MM.1S (cell line): ENCODE data around the gene PIK3R4.

Source experiments
- DNase-seq: peaks from one replicate; pipeline ENCODE4 v3.0.0-alpha.2; 2015
- H2AFZ ChIP-seq: fragments of 300-600 bp; sonication (generic); 2 replicates; pipeline ENCODE4 v1.6.0; 2016; ENCODE audit warnings: antibody characterized with exemption, low read length
- H3F3A ChIP-seq: fragments of 300-600 bp; sonication (generic); 2 replicates; pipeline ENCODE4 v1.6.1; 2016; ENCODE audit warnings: mild to moderate bottlenecking, antibody characterized with exemption, low read length, moderate library complexity, mixed read lengths; ENCODE audit not compliant: insufficient read depth
- H3K27ac ChIP-seq: fragments of 300-600 bp; sonication (generic); 2 replicates; pipeline ENCODE4 v1.5.1; 2016; ENCODE audit warnings: mild to moderate bottlenecking, low read length
- H3K27me3 ChIP-seq: fragments of 300-600 bp; sonication (generic); replicated peaks from 2 replicates; pipeline ENCODE4 v1.6.0; 2016; ENCODE audit warnings: low read length; ENCODE audit not compliant: insufficient read depth
- H3K36me3 ChIP-seq: fragments of 300-600 bp; sonication (generic); replicated peaks from 2 replicates; pipeline ENCODE4 v1.6.1; 2016; ENCODE audit warnings: mild to moderate bottlenecking, low read length, mixed read lengths; ENCODE audit not compliant: insufficient read depth
- H3K4me1 ChIP-seq: fragments of 300-600 bp; sonication (generic); 2 replicates; pipeline ENCODE4 v1.6.1; 2016; ENCODE audit warnings: low read length, mixed read lengths
- H3K4me2 ChIP-seq: fragments of 300-600 bp; sonication (generic); 2 replicates; pipeline ENCODE4 v1.6.0; 2016; ENCODE audit warnings: low read depth, low read length
- H3K4me3 ChIP-seq: fragments of 300-600 bp; sonication (generic); 2 replicates; pipeline ENCODE4 v1.5.1; 2016; ENCODE audit warnings: low read length, mixed read lengths
- H3K79me2 ChIP-seq: fragments of 300-600 bp; sonication (generic); 2 replicates; pipeline ENCODE4 v1.6.1; 2016; ENCODE audit warnings: mixed run types, low read length, mixed read lengths
- H3K9ac ChIP-seq: fragments of 300-600 bp; sonication (generic); 2 replicates; pipeline ENCODE4 v1.6.1; 2016; ENCODE audit warnings: low read length, mixed read lengths
- H3K9me2 ChIP-seq: fragments of 300-600 bp; sonication (generic); replicated peaks from 2 replicates; pipeline ENCODE4 v1.6.1; 2016; ENCODE audit warnings: mild to moderate bottlenecking, low read length, mixed read lengths; ENCODE audit not compliant: insufficient read depth
- H3K9me3 ChIP-seq: fragments of 300-600 bp; sonication (generic); replicated peaks from 2 replicates; pipeline ENCODE4 v1.6.1; 2016; ENCODE audit warnings: mild to moderate bottlenecking, low read length, mixed read lengths; ENCODE audit not compliant: insufficient read depth
- H4K20me1 ChIP-seq: fragments of 300-600 bp; sonication (generic); 2 replicates; pipeline ENCODE4 v1.6.1; 2016; ENCODE audit warnings: mild to moderate bottlenecking, low read length, moderate library complexity, mixed read lengths; ENCODE audit not compliant: insufficient read depth
- CTCF ChIP-seq: fragments of 300-600 bp; sonication (generic); IDR thresholded peaks from 2 replicates; pipeline ENCODE4 v1.5.1; 2016; ENCODE audit warnings: antibody characterized with exemption, low read length, mixed read lengths
- EZH2 ChIP-seq: fragments of 300-600 bp; sonication (generic); optimal IDR thresholded peaks from 2 replicates; pipeline ENCODE3; 2017; ENCODE audit warnings: low read depth, mild to moderate bottlenecking, antibody characterized with exemption, low read length, mixed read lengths
- EZH2phosphoT487 ChIP-seq: fragments of 300-600 bp; sonication (generic); IDR thresholded peaks from 2 replicates; pipeline ENCODE4 v1.6.1; 2018; ENCODE audit warnings: antibody characterized with exemption, low read length

The PIK3R4 gene

GRCh38 chr3:130746246-130747039 lies at the start of gene PIK3R4:
PIK3R4 (minus strand) TSS chr3:130746829; CDS start chr3:130745218, 1,611 bp downstream.
- DNase-seq = peak; percentile 98
- Histone ChIP-seq H3K4me1 (0 out of 2 replicates have a peak, but pooled peaks cover 9% of the 10 kb centered on the region), H3K4me3 (peak within 1 kb of the TSS; percentile 98), H3K9ac (peak within 1 kb of the TSS; percentile 98), H3K36me3 (no peaks in the 10 kb centered on the region), H3K27ac (peak within 1 kb of the TSS; percentile 90), H4K20me1 (no peaks in the 10 kb centered on the region), H3K9me3 (no peaks in the 10 kb centered on the region), H3K9me2 (no peaks in the 10 kb centered on the region), H3K27me3 (no peaks in the 10 kb centered on the region), H3K4me2 (peak within 1 kb of the TSS; percentile 96), H2AFZ (peak within 1 kb of the TSS; percentile 85), H3F3A (peaks cover 9% of the 10 kb centered on the region), H3K79me2 (peaks cover 50% of the 10 kb centered on the region)
- TF ChIP-seq CTCF = no peak
- no peak for TF ChIP-seq EZH2
- no peak for TF ChIP-seq EZH2phosphoT487

GRCh38 chr3:130795396-130795795 lies 48.8 kb upstream of the PIK3R4 start:
- Histone ChIP-seq H3K9me2 (no peaks in the 10 kb centered on the region), H2AFZ (no peak overlapping the region), H3K27me3 (no peaks in the 10 kb centered on the region), H3K4me1 (no peaks in the 10 kb centered on the region), H3K4me2 (no peak overlapping the region), H3K79me2 (no peaks in the 10 kb centered on the region), H4K20me1 (no peaks in the 10 kb centered on the region), H3K36me3 (no peaks in the 10 kb centered on the region), H3K9me3 (no peaks in the 10 kb centered on the region), H3F3A (no peaks in the 10 kb centered on the region), H3K9ac (no peak overlapping the region), H3K4me3 (no peak overlapping the region), H3K27ac (no peak overlapping the region)
- no peak for DNase-seq
- TF ChIP-seq EZH2phosphoT487 (no peak), CTCF (no peak), EZH2 (no peak)

- H3K9ac ChIP-seq = no peak overlapping the region
- no peaks in the 10 kb centered on the region for H4K20me1 ChIP-seq
- H3K9me3 ChIP-seq = no peaks in the 10 kb centered on the region
- H3K79me2 ChIP-seq = no peaks in the 10 kb centered on the region
- H3K36me3 ChIP-seq = no peaks in the 10 kb centered on the region
- H3K4me2 ChIP-seq = no peak overlapping the region
- H3K4me3 ChIP-seq = no peak overlapping the region
- H3K27ac ChIP-seq = no peak overlapping the region
- no peaks in the 10 kb centered on the region for H3F3A ChIP-seq
- H3K27me3 ChIP-seq = no peaks in the 10 kb centered on the region
- H2AFZ ChIP-seq = no peak overlapping the region
- DNase-seq = no peak
- TF ChIP-seq EZH2phosphoT487 (no peak), EZH2 (no peak), CTCF (no peak)
- no peaks in the 10 kb centered on the region for H3K4me1 ChIP-seq
- no peaks in the 10 kb centered on the region for H3K9me2 ChIP-seq
Measured at GRCh38 chr3:130792246-130792645, 45.6 kb upstream of the PIK3R4 start.
